DOHH2 (cell line): Measurements from ENCODE around the gene ATG2B.

ENCODE experiments used
- H3F3A ChIP-seq: fragments of 200-600 bp; sonication (generic), shearing (Covaris generic); 2 replicates; pipeline ENCODE4 v1.6.0; 2016; ENCODE audit warnings: antibody characterized with exemption, mild to moderate bottlenecking; ENCODE audit not compliant: control insufficient read depth, insufficient read depth
- H3K27ac ChIP-seq: fragments of 200-600 bp; sonication (generic); 2 replicates; pipeline ENCODE4 v1.5.1; 2014; ENCODE audit warnings: low read depth, mild to moderate bottlenecking, low read length, moderate library complexity
- H3K27me3 ChIP-seq: fragments of 200-600 bp; sonication (generic); 2 replicates; pipeline ENCODE4 v1.6.1; 2014; ENCODE audit warnings: mild to moderate bottlenecking, low read length, mixed read lengths; ENCODE audit not compliant: control insufficient read depth
- H3K36me3 ChIP-seq: fragments of 200-600 bp; sonication (generic); 2 replicates; pipeline ENCODE4 v1.6.1; 2014; ENCODE audit warnings: mild to moderate bottlenecking, low read length, moderate library complexity, mixed read lengths; ENCODE audit not compliant: control insufficient read depth
- H3K4me1 ChIP-seq: fragments of 200-600 bp; sonication (generic); 2 replicates; pipeline ENCODE4 v1.6.1; 2014; ENCODE audit warnings: mild to moderate bottlenecking, low read length, mixed read lengths; ENCODE audit not compliant: control insufficient read depth
- H3K4me2 ChIP-seq: fragments of 200-600 bp; sonication (generic); 2 replicates; pipeline ENCODE4 v1.6.0; 2014; ENCODE audit warnings: mild to moderate bottlenecking, low read length, moderate library complexity
- H3K4me3 ChIP-seq: fragments of 200-600 bp; sonication (generic); 2 replicates; pipeline ENCODE4 v1.5.1; 2014; ENCODE audit warnings: mild to moderate bottlenecking, low read length, mixed read lengths
- H3K79me2 ChIP-seq: fragments of 200-600 bp; sonication (generic); 2 replicates; pipeline ENCODE4 v1.6.1; 2014; ENCODE audit warnings: mild to moderate bottlenecking, low read length, mixed read lengths; ENCODE audit not compliant: control insufficient read depth
- H3K9me2 ChIP-seq: fragments of 200-600 bp; sonication (generic); replicated peaks from 2 replicates; pipeline ENCODE4 v1.6.1; 2014; ENCODE audit warnings: mild to moderate bottlenecking, low read length, mixed read lengths; ENCODE audit not compliant: control insufficient read depth
- H3K9me3 ChIP-seq: fragments of 200-600 bp; sonication (generic); 2 replicates; pipeline ENCODE4 v1.6.1; 2014; ENCODE audit warnings: antibody characterized with exemption, low read length, mixed read lengths; ENCODE audit not compliant: control insufficient read depth, insufficient read depth
- H4K20me1 ChIP-seq: fragments of 200-600 bp; sonication (generic); 2 replicates; pipeline ENCODE4 v1.6.0; 2014; ENCODE audit warnings: low read depth, mild to moderate bottlenecking, antibody characterized with exemption, low read length, moderate library complexity; ENCODE audit not compliant: control insufficient read depth, insufficient read depth
- EZH2phosphoT487 ChIP-seq: fragments of 200-600 bp; sonication (generic); IDR thresholded peaks from 2 replicates; pipeline ENCODE4 v1.6.1; 2017; ENCODE audit warnings: borderline replicate concordance, mild to moderate bottlenecking, antibody characterized with exemption, low read length, moderate library complexity, mixed read lengths
- TF ChIP-seq, protein P1 (sequence below): fragments of 200-600 bp; sonication (generic); IDR thresholded peaks from one replicate; pipeline ENCODE4 v1.5.1; 2014; ENCODE audit warnings: antibody characterized with exemption, mild to moderate bottlenecking, low read depth, low read length; ENCODE audit not compliant: poor library complexity, severe bottlenecking

Gene ATG2B

DNA sequence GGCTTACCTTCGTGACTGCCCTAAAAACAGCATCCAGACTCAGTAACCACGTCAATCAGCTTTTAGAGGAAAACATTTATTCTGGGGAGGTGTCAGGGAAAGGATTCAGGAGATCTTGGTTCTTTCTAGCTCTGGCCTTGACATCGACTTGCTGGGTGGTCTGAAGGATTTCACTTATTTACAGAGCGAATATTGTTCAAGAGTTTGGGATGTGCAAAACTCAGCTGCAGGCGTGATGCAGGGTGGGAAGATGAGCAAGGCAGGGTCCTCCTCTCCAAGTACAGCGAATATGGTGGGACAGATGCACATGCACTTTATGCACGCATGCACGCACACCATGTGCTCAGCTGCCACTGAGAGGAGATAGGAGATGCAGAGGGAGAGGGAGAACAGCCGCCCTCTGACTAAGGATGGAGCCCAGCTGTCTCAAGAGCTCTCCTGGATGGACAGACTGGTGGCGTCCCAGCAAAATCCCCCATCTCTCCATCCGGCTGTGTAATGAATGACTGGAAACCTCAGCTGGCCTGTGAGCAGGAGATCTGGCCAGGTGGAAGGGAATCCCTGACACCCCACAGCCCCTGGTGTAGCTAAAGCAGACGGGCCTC, 131.5 kb downstream of the ATG2B start:
- Histone ChIP-seq H4K20me1 (no peaks in the 10 kb centered on the region), H3K36me3 (no peaks in the 10 kb centered on the region), H3K27ac (no peak overlapping the region), H3K4me1 (no peaks in the 10 kb centered on the region), H3K4me3 (no peak overlapping the region), H3K9me2 (no peaks in the 10 kb centered on the region), H3K79me2 (no peaks in the 10 kb centered on the region), H3K4me2 (no peak overlapping the region), H3F3A (no peaks in the 10 kb centered on the region), H3K9me3 (no peaks in the 10 kb centered on the region), H3K27me3 (no peaks in the 10 kb centered on the region)
- no peak for TF ChIP-seq EZH2phosphoT487
- TF ChIP-seq, protein P1, sequence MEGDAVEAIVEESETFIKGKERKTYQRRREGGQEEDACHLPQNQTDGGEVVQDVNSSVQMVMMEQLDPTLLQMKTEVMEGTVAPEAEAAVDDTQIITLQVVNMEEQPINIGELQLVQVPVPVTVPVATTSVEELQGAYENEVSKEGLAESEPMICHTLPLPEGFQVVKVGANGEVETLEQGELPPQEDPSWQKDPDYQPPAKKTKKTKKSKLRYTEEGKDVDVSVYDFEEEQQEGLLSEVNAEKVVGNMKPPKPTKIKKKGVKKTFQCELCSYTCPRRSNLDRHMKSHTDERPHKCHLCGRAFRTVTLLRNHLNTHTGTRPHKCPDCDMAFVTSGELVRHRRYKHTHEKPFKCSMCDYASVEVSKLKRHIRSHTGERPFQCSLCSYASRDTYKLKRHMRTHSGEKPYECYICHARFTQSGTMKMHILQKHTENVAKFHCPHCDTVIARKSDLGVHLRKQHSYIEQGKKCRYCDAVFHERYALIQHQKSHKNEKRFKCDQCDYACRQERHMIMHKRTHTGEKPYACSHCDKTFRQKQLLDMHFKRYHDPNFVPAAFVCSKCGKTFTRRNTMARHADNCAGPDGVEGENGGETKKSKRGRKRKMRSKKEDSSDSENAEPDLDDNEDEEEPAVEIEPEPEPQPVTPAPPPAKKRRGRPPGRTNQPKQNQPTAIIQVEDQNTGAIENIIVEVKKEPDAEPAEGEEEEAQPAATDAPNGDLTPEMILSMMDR, result no peak

DNA sequence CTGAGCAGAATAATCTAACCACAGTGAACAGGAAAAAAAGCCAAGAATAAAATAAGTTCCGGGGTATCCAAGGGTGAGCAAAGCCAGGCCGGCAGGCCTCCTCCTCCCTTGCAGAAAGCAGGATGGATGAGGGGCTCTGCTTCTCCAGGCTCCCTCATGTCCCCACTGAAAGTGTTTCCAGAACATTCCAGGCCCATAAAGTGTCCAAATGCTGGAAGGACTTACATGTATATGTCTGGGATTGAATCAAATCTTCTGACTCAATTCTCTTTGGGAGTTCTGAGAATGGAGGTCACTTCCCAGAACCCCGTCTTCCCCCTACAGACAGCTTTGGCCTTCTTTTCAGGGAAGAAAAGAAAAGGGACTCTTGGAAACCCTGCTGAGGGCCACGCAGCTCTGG, 132.1 kb downstream of the ATG2B start:
- Histone ChIP-seq H3F3A (no peaks in the 10 kb centered on the region), H3K4me1 (no peaks in the 10 kb centered on the region), H3K4me3 (no peak overlapping the region), H3K36me3 (no peaks in the 10 kb centered on the region), H3K9me3 (no peaks in the 10 kb centered on the region), H3K27ac (no peak overlapping the region), H3K4me2 (no peak overlapping the region), H4K20me1 (no peaks in the 10 kb centered on the region), H3K79me2 (no peaks in the 10 kb centered on the region), H3K9me2 (no peaks in the 10 kb centered on the region), H3K27me3 (no peaks in the 10 kb centered on the region)
- no peak for TF ChIP-seq EZH2phosphoT487
- TF ChIP-seq, protein P1, result no peak

DNA sequence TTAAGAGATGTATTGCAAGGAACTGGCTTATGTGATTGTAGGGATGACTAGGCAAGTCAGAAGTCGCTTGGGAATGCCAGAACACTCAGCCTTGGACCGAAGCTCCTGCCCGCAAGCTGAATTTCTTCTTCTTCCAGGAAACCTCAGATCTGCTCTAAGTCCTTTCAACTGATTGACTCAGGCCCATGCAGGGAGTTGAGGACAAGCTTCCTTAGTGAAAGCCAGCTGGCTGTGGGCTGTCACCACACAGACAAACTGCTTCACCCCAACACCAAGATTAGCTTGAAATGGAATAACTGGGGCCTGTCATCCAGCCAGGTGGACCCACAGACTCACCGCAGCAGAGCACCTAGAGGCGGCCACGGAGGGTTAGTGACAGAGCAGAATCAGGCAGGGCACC, 133.8 kb downstream of the ATG2B start:
- Histone ChIP-seq H3K9me2 (no peaks in the 10 kb centered on the region), H3K4me3 (no peak overlapping the region), H3F3A (no peaks in the 10 kb centered on the region), H3K79me2 (no peaks in the 10 kb centered on the region), H3K27ac (no peak overlapping the region), H3K4me2 (no peak overlapping the region), H3K27me3 (no peaks in the 10 kb centered on the region), H3K9me3 (no peaks in the 10 kb centered on the region), H3K36me3 (no peaks in the 10 kb centered on the region), H3K4me1 (no peaks in the 10 kb centered on the region), H4K20me1 (no peaks in the 10 kb centered on the region)
- TF ChIP-seq EZH2phosphoT487, result no peak
- TF ChIP-seq, protein P1, result no peak
